HS-5 (cell line): ENCODE results near the gene RAP1A.

Experiments
- DNase-seq: peaks from one replicate; pipeline ENCODE4 v3.0.0-alpha.2; 2012; ENCODE audit warnings: low read depth

The RAP1A gene

GRCh38 chr1:111761717-111762116 is 142.1 kb downstream of the RAP1A start:
- DNase-seq = no peak

- no peak for DNase-seq
These were observed 142.7 kb downstream of the RAP1A start for GRCh38 chr1:111762332-111762731.
